HG03280 (cell line): ENCODE results near the gene LEKR1.
"Not testable (repeated sequence)": the region's sequence is repeated elsewhere in the genome, so short reads cannot be mapped to it uniquely, and the experiment has no call there.

ENCODE experiments used
- ATAC-seq: cut with Tn5 transposase; IDR thresholded peaks from one replicate; pipeline ENCODE4 v1.9.1; 2021; ENCODE audit warnings: mild to moderate bottlenecking, moderate library complexity; ENCODE audit not compliant: unreplicated experiment

LEKR1 gene

DNA sequence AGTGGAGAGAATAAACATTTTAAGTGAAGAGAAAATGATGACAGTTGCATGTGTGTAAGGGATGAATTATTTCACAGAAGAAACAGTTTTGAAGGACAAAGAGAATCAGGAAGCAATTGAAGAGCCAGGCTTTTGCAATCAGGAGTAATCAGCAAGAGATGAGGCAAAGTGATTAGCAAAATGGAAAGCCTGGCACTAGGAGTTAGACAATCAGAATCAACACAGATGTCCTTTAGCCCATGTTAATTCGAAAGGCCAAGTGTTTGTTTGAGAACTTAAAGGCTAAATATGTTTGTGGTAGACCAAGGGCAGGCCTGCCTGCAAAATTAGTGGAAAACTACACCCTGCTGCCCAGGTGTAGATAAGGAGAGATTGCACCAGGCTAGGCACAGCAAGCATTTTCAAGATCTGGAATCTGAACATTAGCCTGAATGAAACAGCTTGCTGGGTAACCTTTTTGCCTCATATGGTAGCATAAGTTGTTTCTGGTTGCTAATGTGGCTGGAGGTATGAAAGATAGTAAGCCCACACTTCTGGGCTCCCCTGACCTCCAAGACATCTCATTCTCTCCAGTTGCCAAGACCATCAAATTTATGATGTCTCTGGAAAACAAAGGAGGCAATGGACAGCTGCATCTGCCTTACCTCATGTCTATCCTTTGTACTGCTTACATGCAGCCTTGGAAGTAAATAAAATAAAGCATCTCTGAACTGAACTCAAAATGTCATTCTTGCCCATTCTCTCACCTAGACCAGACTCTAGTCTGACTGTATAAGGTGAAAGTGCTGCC lies 22.0 kb upstream of the LEKR1 start:
- ATAC-seq = no peak

DNA sequence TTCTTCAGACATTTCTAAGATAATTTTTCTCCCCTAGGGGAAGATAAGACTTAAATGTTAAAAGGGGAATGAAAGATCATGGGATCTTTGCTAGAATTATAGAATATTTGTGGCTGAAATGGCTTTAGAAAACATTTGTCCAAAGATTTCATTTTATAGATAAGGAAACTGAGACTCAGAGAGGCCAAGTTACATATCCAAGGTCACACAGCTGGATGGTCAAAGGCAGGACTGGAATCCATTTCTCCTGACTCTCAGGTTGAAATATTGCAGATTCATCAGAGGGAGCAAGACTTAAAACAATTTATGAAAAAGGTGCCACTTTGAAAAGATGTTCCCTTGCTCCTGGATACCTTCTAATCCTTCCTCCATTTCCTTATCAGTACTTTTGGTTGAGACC lies 19.5 kb upstream of the LEKR1 start:
- ATAC-seq = no peak

DNA sequence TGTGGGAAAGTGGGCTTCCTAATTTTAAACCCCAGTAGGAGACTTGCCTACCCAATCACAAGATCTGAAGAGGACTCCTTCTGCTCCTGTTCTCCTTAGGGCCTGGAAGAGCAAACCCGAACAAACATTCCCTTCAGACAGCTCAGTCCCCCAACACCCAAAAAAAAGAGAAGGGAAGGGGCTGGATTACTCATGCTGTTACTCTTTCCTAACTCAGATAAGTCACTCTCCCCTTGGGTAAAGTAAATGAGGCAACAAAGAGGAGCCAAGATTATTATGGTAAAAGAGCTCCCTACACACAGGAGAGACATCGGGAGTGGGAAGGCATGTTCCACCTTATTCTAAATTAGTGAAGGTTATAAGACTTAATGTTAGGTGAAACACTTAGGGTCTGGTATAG lies 18.1 kb upstream of the LEKR1 start:
- ATAC-seq = no peak

DNA sequence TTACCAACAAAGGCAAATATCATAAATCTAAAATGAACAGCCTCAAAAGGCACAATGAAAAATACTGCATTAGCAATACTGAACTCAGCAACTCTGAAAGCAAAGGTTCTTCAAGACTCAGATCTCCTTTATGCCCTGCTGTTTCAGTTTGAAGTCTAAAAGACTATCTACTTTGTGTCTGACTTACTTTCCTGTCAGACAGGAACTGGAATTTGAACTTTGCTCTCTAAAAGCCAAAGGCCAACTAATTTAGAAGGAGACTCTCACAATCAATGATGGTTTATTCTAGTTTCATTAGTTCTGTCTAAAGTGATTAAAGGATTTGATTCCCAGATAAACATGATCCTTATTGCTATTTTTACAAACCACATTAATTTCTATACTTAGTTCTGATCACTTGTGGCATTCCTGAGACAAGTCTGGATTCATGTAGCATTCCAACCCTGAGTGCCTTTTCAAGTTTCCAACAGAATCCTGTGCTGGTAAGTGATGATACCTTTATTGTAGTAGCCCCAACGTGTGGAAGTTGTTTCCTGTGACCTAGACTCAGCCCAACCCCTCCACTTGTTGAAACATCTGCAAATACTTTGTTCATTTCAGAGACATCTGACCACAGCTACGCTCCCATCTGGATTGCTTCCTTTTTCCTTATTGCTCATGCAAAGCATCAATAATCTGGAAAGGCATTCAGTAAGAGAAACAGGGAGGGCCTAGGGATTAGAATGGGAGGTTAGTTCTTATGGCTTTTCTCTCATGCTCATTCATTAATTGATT lies 14.9 kb upstream of the LEKR1 start:
- ATAC-seq = no peak

DNA sequence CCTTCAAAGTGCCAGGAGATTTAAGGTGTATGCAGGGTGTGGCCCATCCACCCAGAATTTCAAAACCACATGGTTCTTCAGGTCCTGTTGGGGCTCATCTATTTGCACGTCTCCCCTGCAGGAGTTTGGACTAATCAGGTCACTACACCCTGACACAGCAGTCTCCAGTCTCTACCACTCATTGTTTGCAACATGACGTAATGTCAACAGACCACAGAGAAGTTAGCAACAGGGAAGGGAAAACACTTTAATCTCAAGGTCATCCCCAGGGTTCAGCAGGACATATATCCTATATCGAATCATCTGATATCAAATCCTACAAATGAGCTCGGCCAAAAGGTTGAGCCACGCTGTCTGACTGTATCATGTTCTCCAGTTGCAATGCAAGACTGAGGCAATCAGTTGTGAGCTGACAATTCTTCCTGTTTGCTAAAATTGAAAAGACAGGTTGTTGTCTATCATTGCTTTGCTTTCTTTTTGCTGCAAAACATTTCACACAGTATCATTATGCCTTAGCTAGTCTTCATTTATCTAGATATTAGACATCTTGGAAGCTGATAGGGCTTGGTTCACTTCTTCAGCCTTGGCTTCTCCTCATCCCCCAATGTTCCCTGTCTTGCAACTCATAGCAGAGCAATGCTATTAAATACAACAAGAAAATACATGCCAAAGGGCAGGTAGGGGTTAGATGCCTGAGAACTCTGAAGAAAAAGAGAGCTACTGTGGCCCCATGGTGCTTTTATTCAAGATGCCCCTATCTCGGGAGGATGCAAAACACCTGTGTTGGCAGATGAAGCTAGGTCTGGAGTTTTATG lies 13.4 kb upstream of the LEKR1 start:
- peak; percentile 22 for ATAC-seq

DNA sequence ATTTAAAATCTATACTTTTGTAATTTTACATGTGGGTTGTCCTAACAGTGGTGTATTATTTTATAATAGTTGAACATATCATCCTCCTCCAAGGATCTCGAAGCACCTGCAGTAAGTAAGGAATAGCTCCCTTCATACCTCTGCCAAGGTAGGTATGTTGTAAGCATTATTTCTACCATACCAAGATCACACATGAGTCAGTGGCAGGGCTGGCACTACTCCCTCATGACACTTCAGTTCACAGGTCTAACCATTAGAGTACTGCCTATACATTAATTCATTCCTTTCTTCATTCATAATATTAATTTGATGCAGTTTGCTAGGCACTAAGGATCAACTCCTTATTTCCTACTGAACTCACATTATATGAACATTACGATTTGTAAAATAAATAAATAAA lies 11.9 kb upstream of the LEKR1 start:
- ATAC-seq = no peak

DNA sequence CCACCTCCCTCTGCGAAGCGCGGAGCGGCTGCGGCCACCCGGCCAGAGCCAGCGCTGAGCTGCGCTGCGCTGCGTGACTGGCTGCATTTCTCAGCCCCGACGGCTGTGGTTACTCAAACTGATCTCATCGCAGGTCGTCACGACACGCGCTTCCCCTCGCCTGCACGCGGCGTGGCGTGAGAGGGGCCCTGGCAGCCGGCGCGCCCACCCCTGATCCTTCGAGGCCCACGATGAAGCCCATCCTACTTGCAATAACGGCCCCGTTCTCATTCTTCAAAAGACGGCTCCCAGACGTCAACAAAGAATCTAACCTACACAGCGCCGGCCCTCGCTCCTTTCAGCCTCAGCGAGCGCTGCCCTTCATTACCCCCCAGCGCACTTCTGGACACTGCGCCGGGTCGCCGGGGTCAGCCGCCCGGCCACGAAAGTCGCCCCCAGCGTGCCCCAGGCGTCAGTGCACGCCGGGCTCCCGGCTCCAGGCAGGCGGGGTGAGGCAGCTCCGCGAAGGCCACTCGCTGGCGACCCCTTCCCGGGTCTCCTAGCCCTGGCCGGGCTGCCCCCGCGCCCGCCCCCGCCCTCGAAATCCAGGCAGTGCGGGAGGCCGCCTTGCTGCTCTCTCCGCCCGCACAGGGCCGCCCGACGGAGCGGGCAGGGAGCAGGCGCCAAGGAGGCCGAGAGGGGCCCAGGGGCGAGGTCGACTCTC lies 9.9 kb upstream of the LEKR1 start:
- ATAC-seq = peak; percentile 25

DNA sequence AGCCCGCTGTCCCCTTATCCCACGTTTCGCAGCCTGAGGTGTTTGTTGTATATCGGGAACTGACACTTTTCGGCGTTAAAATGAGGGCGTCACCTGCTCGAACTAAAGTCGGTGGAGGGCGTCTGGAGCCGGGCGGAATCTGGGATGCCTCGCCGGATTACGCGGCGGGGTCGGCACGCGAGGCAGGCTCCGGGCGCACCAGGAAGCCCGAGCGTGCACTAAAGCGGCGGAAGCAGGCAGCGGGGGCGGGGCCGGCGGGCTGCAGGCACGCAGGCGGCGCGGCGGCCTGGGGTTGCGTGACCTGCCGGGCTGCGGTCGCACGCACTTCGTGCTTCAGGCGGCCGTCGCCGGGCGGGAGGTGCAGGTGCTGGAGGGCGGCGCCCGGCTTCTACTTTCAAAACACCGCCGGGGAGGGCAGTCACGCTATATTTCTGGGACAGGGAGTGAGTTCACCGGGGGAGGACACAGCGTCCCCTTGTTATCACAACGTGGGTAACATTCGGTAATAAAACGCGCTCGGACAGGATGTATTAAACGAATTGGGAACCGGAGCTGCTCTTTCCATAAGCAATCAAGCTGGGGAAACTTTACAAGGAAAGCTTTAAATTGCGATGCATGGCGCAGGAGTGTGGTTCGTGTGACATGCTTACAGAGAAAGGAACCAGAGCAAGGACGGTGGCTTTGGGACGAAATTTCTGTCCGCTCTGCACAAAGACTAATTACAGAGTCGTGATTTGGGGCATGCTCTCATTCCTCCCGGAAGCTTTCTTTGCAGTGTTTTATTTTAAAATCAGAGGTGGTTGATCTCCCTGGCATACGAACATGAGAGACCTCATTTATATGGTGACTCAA lies 9.1 kb upstream of the LEKR1 start:
- peak; percentile 74 for ATAC-seq

DNA sequence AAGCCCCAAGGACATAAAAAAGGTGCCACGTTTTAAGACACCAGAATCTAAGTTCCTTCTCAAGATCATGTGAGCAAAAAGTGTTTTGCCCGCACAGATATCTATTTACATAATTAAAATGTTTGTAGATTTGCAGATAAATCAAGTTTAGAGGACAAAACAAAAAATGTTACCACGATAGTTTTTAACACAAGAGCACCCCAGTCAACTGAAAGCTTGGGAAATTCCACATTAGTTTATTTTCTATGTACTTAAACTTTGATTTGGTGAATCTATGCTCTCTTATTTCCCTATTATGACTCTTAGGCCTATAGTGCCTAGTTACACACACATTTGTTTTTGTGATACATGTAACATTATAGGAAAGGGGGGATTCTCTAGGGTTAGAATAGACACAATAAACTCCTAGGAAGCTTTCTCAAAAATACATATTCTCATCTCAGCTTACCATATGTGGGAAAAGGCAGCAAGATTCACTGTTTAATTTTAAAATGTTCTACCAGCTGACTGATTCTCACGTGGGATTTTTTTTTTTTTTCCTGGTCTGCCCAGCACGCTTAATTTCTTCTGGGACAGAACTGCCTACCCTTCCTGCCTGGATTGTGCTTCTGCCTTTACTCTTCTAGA lies 8.4 kb upstream of the LEKR1 start:
- ATAC-seq = no peak

DNA sequence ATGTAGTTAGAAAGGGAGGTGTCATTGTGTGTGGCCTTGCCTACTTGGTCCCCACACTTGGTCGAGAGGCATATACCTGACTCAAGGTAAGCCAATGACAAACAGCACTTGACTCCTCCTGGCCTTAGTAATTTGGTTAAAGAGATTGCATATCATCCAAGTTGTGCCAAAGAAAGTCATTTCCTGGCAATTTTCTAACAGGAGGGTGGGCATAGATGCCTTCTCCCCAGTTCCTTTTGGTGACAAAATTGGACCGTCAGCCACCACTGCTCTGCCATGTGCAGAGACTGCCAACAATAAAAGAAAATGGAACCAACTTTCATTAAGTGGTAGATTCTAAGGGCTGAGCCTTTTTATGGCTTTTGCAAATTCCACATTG lies 7.9 kb upstream of the LEKR1 start:
- no peak for ATAC-seq

DNA sequence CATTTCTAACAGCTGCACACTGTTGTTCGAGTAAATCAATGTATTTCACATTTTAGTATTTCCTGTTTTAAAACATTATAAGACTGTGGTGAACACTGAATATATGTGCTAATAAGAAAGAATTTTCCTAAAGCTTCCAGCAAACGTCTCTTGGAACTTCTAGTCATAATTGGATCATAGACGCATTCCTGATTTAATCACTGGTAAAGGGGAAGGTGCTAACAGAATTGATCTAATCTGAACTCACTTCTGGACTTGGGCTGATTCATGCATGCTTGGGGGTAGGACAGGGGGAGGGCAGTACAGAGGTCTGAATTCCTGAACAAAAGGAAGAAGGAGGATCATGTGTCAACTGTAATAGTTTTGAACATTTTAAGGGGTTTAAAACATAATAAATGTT lies 7.3 kb upstream of the LEKR1 start:
- ATAC-seq = no peak

DNA sequence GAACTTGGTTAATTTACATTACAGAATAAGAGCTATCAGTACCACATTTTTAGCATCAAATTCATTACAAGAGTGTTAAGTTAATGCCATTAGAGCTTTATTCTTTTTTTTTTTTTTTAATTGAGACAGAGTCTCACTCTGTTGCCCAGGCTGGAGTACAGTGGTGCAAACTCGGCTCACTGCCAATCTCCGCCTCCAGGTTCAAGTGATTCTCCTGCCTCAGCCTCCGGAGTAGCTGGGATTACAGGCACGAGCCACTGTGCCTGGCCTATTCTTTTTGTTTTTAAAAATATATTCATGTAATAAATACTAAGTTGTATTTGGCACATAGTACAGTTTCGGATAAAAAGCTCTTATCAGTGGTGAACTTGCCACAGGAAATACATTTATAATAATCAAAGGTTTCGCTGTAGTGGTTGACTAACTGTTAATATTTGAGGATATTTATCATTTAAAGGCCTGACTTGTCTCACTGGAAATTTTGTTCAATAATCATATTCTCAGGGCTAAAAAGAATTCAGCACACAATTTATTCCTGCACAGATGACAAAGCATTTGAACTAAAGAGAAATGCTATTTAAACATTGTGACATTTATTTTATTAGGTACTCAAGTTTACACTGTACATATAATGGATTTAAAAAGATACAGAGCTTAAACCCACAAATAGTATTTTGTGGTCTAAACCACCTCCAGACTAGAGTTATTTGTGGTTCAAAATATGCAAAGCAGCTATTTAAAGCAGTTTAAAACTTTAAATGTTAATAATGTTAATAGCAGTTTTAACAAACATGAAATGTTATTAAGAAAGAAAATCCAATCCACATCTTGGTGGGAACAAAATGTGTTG lies 6.1 kb upstream of the LEKR1 start:
- ATAC-seq = no peak

DNA sequence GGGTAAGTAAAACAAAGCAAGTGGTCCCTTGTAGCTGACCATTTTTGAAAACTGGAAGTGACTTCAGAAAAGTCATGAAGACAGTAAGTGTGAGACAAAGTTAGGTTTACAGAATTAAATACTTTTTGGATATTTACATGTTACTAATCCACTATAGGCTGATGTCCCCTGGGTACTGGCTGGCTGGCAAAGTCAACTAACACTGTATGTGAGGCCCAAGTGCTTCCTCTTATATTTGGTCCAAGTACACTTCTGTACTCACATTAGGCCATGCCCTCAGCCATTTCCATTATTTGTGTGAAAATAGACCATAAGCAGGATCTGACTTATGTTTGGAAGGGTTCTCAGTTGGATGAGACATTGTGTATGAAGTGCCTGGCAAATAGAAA lies 5.5 kb upstream of the LEKR1 start:
- ATAC-seq = no peak

DNA sequence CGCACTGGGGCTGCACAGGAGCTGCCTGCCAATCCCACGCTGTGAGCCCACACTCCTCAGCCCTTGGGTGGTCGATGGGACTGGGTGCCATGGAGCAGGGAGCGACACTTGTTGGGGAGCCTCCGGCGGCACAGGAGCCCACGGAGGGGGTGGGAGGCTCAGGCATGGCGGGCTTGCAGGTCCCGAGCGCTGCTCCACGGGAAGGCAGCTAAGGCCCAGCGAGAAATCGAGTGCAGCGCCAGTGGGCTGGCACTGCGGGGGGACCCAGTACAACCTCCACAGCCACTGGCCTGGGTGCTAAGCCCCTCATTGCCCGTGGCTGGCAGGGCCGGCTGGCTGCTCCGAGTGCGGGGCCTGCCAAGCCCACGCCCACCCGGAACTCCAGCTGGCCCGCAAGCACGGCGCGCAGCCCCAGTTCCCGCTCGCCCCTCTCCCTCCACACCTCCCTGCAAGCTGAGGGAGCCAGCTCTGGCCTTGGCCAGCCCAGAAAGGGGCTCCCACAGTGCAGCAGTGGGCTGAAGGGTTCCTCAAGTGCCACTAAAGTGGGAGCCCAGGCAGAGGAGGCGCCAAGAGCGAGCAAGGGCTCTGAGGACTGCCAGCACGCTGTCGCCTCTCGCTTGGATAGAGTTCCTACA lies 3.4 kb upstream of the LEKR1 start:
- not testable (repeated sequence) for ATAC-seq

DNA sequence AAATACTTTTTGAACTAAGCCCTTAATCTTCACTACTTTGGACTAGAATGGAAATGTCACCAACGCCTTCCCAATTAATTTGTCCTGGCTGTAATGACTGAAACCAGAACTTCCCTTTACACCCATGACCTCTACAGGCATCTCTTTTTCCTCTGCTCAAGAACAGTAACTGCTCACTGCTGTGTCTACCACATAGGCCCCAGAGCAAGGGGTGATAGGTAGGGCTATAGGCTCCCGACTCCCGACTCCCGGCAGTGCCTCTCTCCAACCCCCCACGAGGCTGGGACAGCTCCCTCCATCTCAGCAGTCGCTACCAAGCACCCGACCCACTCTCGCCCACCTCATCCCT lies 384 bp upstream of the LEKR1 start:
- peak; percentile 48 for ATAC-seq

DNA sequence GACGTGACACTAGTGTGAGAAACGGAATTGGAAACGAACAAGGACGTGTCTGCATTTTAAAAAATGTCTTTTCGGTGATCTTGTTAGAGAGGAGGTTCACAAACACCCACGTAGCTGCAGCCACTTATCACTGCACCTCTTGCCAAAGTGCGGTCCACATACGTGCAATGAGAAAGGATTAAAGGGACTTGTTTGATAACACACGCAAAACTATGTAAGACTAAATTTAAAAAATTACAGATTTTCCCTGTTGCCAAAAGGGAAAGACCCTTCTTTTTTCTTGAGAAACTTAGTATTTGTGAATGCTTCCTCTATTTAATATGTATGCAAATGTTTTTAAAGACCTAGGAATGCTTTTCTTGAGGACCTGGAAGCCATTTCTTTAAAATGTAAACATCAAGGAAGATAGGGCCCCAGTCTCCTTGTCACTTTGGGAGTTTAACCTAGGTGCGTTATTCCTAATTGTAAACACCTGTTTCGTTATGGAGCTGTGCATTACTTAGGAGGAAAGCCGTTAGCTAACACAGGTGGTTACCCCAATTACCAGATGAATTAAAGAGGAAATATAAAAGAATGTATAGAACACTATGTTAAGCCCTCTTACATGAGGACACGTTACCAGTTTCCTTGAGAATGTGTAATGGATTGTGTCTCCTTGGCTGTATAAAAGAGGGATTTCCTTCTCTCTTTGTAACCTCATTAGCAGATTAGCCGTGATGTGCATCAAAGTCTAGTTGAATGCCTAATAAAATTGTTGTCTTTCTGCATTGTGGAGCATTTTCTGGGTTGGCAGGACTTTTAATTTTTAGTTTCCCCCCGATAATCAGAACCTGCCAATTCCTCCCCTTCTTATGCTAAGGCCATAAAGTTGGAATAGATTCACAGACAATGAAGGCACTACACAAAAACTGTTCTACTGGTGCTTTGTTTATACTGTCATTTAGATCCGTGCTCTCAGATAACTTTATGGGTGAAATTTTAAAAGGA lies 1.0 kb downstream of the LEKR1 start:
- peak; percentile 26 for ATAC-seq

DNA sequence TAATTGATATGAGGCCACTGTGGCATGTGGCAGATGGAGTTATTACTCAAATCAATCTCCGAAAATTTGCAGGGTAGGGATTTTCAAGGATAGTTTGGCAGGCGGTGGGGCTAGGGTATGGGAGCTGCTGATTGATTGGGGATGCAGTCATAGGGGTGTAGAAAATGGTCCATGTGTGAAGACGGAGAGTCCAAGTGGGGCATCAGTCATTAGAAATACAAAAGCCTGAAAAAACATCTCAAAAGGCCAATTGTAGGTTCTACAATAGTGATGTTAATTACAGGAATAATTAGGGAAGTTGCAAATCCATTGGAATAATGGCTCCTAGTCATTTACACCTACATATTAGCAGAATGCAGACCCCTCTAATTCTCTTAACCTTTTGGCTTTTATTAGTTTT lies 4.9 kb downstream of the LEKR1 start:
- no peak for ATAC-seq
